Endothelial cell of umbilical vein (primary cell): ENCODE measurements around the gene THBD.

Experiments
- CTCF ChIP-seq, 2 donors: IDR thresholded peaks; 1 replicate in 1 of 2; 2 replicates in 1 of 2; pipeline ENCODE4 v1.5.1; 2011; ENCODE audit warnings: low read length in 2 of 2, mild to moderate bottlenecking in 2 of 2, moderate library complexity in 2 of 2, control low read depth in 1 of 2, inconsistent platforms in 1 of 2, low read depth in 1 of 2; ENCODE audit not compliant: insufficient read depth in 1 of 2; ENCODE audit errors: extremely low read depth in 1 of 2
- EZH2 ChIP-seq: IDR thresholded peaks from 2 replicates; pipeline ENCODE4 v1.6.1; 2012; ENCODE audit warnings: borderline replicate concordance, low read depth, mild to moderate bottlenecking, moderate library complexity, low read length, inconsistent platforms; ENCODE audit not compliant: severe bottlenecking
- GATA2 ChIP-seq: IDR thresholded peaks from 2 replicates; pipeline ENCODE4 v1.7.0; 2011; ENCODE audit warnings: low read depth, mild to moderate bottlenecking, moderate library complexity, mixed read lengths, low read length; ENCODE audit not compliant: insufficient read length, insufficient read depth
- JUN ChIP-seq: IDR thresholded peaks from 2 replicates; pipeline ENCODE4 v1.6.1; 2011; ENCODE audit warnings: borderline replicate concordance, low read depth; ENCODE audit not compliant: insufficient read length, insufficient read depth
- MAX ChIP-seq: IDR thresholded peaks from 2 replicates; pipeline ENCODE4 v1.6.1; 2011; ENCODE audit not compliant: insufficient read depth, insufficient read length
- MYC ChIP-seq: IDR thresholded peaks from one replicate; pipeline ENCODE4 v1.6.1; 2011; ENCODE audit warnings: mild to moderate bottlenecking, low read depth, low read length
- POLR2A ChIP-seq: IDR thresholded peaks from 2 replicates; pipeline ENCODE4 v1.6.1; 2012; ENCODE audit warnings: low read depth, mild to moderate bottlenecking, control low read depth, low read length
- POLR2AphosphoS5 ChIP-seq: IDR thresholded peaks from 2 replicates; pipeline ENCODE4 v1.6.1; 2012; ENCODE audit warnings: low read depth, mild to moderate bottlenecking, control low read depth, low read length, moderate library complexity; ENCODE audit not compliant: insufficient read depth

GRCh38 chr20:23000232-23000947 lies 49.1 kb downstream of the THBD start:
- no peak for TF ChIP-seq CTCF (IDR thresholded peaks at IDR 0.05; ENCODE audit: extremely low read depth in 1 of 2, insufficient read depth in 1 of 2, low read depth in 1 of 2, low read length in 2 of 2)
- no peak for TF ChIP-seq POLR2A
- no peak for TF ChIP-seq POLR2AphosphoS5
- no peak for TF ChIP-seq EZH2
- TF ChIP-seq GATA2 = no peak
- no peak for TF ChIP-seq MAX
- no peak for TF ChIP-seq JUN
- TF ChIP-seq MYC = no peak
